Left renal pelvis (tissue), 4 donors: ENCODE results near the gene PTPRT. TPM values are rescaled to one million over a fixed set of nuclear protein-coding genes. Genes with fewer than 3 reads are reported as not detected.

ENCODE experiments used
- DNase-seq, 4 donors: peaks; one replicate each; pipeline ENCODE4 v3.0.0-alpha.2; 2013; ENCODE audit warnings: low read depth in 4 of 4, low spot score in 3 of 4
- polyA plus RNA-seq, 4 donors: library from polyadenylated mRNA; unstranded; fragments of 120-200 nt; gene quantifications; one replicate each; pipeline ENCODE4 v1.2.1, GENCODE V29; 2013; ENCODE audit not compliant: insufficient read length in 4 of 4

The PTPRT gene
- polyA plus RNA-seq, 4 donors, result 0.43 to 22.1 (median 0.89) TPM

DNA sequence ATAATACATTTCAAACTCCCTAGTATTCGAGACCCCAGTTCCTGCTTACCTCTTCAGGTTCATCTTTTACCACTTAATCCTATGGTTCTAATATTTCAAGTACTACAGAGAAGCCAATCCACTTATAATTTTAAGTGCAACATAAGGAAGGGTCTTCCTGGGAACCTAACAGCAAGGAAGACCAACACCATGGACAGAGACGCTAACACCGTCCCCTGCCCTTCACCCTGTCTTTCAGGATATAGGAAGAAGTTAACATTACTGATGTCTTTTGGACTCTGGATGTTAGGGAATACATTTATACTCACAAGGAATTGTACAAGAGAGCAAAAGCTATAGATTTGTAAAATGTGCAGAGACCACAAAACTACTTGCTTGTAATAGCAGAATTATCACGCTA is 1006.6 kb downstream of the PTPRT start:
- no peak for DNase-seq

DNA sequence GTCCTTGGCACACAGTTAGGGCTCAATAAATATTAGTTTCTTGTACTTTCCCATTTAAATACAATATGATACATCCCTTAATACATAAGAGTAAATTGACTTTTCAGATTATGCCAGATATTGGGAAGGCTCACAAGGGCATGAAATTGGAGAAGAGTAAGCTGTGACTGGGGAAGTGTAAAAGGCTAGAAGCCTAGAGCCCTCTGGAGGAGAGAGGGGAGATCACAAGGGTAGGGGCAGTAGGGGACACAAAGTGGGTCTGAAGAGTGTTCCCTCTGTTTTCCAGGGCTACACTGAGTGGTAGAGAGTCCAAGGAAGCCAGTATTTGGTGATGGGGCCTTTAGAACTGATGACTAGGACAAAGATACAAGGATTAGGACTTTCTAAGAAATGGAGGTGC is 1008.6 kb downstream of the PTPRT start:
- no peak for DNase-seq

DNA sequence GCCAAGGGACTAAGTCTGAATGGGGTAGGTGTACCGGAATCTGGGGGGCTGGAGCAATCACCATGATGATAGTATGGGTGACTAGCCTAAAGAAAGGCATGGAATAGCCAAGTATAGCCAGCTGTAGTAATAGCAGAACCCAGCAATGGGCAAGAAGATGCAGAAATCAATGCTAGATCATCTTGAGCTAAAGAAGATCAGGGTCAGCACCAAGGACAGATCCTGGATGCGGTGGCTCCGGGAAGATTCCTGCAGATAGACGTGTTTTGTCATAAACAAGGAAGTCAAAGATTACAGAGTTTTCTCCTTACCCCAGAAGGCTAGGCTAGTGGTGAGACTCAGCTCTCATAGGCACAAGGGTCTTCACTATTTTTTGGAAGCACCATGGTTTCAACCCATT is 1009.9 kb downstream of the PTPRT start:
- DNase-seq, result peak in 3 of 4 donors; percentile 5 to 7 (median 5)

DNA sequence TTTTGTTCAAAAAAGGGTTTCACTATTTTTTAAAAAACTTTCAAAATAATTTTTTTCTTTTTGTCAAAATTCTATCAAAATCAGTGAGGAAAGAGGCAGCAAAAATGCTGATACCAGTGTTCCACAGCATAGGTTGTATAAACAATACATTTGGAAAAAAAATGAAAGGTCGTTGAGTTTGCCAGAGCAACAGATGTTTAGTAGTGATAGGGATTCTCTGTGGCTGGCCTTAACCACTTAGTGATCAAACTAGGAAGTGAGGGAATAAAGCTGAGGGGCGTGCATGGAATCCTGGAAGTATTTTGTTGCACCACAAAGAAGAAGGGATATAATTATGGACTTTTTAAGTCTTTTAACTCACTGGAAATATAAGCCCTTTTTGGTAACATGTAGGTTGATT is 1016.3 kb downstream of the PTPRT start:
- no peak for DNase-seq

DNA sequence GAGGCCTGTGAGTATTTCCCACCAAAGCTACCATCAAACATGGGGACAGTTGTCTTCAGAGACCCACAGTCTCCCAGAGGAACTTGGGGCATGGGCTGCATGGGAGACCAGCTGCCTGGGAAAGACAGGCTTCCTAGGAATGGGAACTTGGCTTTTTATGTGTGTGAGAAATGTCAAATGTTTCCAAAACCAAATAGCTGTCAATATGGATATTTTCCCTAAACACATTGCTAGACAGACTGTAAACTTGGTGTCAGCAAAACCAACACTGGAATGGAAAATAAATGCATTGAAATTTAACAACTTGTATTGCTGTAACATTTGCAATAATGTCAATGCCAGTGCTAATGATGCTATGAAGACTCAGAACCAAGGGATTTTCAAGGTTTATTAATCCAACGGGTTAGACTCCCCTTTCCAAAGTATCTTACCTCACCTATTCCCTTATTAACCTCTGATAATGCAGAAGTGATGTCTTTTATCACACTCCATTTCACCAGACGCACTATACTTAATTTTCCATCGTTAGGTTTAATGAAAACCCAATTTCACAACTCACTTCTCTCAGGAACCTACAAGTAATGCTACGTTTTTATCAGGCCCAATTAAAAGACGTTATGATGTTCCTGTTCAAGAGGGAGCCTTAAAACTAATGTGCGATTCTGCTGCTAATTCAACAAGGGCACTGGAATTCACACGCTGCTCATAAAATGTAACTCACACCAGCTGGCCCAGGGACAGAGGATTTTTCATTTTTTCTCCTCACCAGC is 1025.4 kb downstream of the PTPRT start:
- DNase-seq, result no peak

DNA sequence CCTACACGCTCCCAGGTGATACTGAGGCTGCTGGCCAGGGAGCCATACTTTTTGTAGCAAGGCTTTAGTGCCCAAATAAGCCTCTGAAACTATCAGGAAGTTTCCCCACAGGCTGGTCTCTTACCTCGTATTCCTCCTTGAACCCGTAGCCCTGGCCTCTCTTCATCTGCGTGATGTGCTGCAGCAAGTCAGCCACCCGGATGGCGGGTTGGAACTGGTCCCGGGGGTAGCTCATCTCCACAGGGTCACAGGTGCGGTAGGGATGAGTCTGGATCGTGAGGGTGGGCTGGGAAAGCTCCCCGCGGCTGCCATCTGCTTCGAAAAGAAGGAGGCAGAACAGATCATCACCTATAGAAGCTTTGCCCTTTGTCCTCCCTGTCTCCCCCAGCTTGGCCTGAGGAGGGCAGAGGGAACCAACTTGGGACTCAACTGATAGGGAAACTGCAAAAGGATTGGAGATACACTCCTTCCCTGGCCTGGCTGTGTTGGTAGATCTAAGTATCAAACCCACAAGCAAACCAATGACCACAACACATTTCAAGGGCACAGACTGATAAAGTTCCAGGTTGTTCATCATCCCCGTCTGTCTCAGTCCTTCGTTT is 1028.4 kb downstream of the PTPRT start:
- no peak for DNase-seq

DNA sequence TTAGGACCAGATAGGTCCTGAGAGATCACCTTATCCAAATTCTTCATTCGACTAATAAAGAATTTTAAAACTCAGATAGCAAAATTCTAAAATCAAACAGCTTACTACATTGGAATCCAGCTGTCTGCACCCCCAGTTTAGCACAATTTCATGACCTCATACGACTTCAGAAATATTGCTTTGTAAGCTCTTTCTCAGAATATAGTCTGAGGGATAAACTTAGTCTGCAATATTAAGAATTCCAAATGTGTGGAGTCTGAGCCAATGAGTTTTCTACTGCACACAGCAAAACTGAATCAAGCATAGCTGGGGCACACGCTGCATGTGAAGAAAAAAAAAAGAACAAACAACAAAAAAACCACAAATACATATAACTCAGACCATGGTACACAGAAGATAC is 1029.9 kb downstream of the PTPRT start:
- no peak for DNase-seq

DNA sequence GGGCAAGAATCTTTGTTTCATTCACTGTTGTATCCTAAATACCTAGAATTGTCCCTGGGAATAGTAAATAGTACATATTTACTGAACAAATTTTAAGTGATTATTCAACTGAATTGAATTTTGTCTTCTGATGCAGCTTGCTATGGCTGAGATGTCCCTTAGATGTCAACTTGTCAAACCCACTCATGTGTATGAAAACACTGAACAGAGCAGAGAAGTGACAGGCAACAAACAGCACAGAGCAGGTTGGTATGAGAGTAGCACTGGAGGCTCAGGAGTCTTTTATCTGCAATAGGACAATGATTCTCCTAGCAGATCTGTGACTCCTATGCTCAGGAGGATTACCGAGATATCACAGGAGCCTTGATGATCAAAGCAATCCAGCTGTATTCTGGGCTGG is 1031.4 kb downstream of the PTPRT start:
- no peak for DNase-seq

DNA sequence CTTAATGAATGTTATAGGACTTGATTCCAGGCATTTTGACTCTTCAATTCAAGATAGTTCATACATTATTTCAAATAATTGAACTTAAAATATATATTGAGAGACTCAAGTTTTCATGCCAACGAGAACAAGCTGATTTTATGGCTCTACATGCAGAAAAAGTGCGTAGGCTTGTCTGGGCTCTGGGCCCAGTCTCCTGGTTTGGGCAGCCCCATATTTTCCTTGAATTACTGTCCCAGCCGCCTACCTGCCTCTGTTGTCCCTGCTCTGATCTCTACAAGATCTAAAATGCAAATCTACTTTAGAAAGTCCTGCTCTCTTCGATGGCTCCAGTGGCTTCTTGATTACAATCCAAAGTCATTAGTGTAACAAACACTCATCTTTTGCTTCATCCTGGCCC is 1034.1 kb downstream of the PTPRT start:
- DNase-seq, result no peak

DNA sequence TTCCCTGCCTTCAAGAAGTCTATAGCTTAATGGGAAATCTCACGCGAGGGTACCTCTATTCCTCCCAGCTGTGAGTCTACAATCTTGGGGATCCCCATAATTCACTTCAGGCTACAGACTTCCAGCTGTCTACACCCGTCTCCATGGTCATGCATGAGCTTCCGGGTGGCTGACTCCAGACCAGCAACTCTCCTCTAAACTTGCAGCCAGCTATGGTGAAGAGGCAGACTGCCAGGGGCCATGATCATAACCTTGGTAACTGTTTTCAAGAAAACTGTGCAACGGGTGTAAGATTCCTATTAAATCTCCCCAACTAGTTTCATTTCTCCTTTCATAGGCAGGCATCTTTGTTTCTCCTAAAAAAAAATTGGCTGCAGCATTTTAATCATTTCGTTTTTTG is 1037.1 kb downstream of the PTPRT start:
- DNase-seq, result no peak

DNA sequence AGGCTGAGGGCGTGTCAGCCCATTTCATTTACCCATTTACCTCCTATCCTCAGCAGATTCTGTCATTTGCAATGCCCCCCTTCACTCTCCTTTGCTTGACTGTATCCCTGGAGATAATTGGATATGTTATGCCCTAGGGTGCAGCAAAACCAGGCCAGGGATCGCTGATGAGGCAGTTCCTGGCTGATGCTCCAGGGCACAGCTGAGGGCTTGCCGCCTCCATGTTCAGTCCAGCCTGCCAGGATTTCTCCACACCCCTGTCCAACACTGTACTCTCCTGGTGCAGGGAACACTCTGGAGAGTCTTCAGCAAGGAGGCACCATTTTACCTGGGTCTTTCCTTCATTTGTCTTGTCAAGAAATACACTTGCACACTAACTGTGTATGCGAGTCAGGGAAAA is 1039.5 kb downstream of the PTPRT start:
- no peak for DNase-seq

DNA sequence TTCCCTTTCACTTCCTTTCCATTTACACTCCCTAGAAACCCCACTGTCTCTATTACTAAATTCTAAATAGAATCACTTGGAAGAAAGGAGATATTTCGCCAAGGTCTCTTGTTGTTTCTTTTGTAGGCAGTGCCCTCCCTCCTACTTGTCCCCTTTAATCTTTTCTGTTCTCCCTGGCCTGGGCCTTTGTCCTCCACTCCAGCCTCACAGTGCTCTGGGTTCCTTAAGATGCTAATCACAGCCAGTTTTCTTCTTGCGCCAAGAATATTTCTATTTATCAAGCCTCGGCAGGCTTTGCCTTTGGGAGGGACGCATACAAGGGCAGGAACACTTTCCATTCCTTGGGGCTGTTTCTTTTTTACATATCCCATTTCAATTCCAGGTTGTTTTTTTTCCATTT is 1051.0 kb downstream of the PTPRT start:
- DNase-seq, result no peak

DNA sequence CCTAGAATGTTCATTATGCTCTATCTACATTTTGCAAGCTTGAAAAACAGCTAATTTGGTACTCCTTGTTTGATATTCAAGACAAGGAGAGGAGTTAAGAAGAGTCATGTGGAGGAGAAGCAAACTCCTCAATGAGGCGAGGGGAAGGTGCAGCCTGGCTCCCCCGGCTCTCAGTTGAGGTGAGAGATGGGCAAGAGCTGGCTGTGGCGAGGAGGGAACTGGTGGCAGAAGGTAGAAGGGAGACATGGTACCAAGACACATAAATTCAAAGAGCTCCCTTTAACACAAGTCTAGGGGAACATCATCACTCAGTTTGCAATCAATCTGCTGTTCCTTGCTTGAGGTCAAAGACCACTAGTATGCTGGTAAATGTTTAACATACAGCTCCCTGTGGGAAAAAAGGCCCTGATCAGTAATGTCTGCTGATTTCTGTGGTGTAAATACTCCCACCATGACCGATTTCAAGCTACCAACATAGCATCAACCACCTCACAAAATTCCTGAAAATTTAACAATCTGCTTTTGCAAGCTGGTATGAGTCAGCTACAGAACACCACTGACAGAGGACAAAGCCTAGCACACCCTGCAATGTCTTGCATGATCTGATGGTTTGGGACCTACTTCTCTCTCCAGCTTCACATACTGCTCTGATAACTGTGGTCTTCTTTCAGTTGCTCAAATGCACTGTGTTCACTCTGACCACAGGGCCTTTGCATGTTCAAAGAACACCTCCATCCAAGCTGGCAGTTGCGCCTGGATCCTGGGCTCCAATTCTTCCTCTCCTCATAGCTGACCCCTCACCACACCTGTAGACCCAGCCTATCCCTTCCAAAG is 1055.2 kb downstream of the PTPRT start:
- no peak for DNase-seq

DNA sequence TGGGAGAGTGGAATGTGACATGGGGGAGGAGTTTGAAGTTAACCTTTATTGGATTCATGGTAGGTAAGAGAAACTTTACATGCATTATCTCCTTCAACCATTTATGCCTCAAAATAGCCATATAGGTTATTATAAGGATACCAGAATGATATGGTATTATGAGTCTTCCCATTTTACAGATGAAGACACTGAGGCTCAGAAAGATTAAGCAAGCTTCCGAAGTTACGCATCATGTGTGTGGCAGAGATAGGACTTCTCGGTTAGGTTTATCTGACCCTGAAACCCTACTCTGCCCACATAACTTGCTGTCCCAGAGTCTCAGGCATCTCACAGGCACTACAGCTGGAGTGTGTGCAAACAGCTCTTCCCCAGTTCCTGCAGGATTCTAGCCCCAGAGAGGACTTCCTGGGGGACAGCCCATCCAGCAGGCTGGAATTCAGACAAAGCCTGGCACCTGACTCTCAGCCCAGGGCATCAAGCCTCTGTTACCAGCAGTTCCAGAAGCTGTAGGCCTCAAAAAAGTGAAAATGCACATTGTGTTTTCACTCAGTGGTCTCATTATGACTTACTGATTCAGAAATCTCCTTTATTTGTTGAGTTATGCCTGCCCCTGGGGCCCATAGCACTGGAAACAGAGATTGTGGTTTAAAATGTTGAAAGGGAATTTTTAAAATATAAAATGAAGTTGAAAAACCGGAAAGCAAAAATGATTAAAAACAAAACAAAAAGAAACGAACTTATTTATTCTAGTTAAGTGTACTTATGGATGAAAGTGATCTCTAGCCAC is 1058.7 kb downstream of the PTPRT start:
- DNase-seq, result no peak

DNA sequence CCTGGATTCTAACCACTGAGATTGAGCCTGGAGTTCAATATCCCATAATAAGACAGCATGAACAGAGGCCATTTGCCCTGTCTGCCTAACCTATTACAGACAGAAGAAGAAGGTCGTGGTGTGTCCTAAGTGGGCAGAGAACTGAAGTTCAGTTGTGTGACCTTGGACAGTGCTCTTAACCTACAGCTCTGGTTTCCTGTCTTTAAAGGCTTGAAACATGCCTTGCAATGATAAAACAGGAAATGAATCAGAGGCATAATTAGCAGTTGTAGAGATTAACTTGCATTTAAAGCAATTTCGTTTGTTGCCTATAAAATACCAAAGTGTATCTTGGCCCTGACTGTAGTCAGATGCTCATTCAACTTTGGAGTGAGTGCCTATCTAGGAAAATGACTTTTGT is 1064.3 kb downstream of the PTPRT start:
- DNase-seq, result no peak

DNA sequence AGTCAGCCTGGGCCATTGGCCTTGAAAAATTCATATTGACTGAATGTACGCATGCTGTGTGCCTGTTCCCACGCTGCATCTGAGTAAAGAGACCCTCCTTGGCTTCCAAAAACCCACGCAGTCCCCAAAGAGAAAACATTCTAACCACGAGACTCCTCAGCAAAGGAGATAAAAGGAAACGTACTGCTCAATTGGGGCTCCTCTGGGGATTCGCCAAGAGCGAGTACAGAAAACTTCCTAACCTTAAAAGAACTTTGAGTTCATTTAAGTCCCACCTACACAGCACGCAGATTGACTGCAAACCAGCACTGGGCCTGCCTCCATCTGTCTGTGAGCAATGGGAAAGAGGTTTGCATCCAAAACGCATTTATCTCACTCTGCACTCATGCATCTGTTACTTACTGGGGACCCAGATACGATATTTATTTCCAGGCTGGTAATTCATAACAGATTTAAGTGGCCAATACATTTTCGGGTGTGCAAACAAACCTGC is 1065.7 kb downstream of the PTPRT start:
- DNase-seq, result no peak

DNA sequence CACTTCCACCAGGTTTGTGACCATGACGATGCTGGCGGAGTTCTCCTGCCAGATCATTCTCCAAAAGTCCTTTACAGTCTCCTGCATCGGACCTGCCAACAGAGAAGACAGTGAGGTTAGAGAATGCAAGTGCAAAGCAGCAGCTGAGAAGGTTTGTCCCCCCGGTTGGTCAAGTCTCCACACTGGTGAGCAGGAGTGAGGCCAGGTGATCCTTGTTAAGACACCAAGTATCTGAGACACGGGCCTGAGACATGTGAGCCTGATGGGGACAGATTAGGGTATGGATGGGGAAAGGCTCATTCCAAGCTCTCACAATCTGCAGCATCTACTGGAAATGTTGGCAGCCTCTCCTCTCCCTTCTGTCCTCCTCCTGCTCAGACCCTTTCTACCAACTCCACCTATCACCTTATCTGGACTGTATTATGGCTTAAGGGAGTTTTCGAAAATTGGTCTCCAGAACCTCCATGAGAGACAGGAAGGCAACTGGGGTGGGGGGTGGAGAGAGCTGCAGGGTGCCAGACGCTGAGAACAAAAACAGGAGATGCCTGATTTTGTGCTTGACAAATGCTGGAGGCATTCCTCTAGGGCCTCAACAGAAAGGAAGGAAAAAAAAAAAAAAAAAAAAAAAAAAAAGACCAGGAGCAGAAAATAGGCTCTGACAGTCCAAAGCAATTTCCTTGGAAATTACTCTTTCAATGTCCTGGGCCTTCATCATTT is 1071.1 kb downstream of the PTPRT start:
- no peak for DNase-seq

DNA sequence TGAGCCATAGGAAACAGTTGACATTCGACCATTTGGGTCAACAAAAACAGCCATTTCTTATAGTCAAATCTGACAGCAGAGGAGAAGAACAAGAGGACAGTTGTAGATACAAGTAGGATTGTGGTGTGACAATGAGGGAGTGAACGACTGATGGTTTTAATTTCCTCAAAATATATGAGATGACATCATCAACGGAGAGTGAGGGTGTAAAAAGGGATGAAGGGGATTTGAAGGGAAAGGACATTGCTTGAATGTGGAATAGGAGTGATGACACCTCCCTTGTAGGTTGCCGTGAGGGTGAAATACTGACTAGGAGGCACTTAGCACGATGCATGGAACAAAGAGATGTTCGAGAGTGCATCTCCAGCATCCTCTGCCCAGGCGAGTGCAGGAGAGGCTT is 1071.7 kb downstream of the PTPRT start:
- no peak for DNase-seq

DNA sequence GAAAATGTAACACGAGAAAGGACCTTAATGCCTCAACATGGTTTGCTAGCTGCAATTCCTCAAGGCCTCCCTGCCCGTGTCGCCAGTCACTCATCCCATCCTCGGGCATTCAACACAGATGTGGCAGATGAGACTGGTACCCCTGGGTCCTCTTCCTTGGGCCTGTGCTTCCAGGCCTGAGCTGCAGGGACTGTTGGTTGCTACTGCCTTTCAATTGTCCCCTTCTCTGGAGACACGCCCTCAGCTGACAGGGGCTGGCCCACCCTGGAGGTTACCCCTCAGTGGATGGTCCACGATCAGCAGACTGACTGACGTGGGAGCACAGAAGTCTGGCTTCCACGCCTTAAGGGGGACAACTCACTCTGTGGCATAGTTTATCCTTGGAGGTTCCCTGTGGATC is 1076.5 kb downstream of the PTPRT start:
- no peak for DNase-seq

DNA sequence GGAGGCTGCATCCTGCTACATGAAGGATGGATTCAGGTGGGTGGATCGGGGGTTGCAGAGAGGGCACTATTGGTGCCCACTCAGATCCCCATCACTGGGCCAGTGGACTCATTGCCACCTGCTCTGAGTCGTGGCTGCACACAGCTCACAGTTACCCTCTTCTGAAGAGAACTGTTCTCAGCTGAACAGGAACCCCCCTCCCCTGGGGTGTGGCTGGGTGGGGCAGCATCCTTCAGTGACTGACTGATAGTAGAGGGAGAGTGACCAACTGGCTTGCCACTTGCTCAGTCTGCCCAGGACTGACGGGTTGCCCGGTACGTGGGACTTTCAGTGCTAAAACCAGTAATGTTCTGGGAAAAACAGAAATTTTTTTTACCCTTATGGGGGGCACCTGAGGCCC is 1077.5 kb downstream of the PTPRT start:
- no peak for DNase-seq
